GM12864 (cell line): ENCODE results near the gene EVI5L.
"Not testable (repeated sequence)": the region's sequence is repeated elsewhere in the genome, so short reads cannot be mapped to it uniquely, and the experiment has no call there.

Experiments used
- DNase-seq: peaks from one replicate; pipeline ENCODE4 v3.0.0-alpha.2; 2011; ENCODE audit warnings: low read depth
- H3K4me3 ChIP-seq: 2 replicates; pipeline ENCODE4 v1.5.1; 2011; ENCODE audit warnings: mild to moderate bottlenecking, low read depth, low read length, control low read depth
- TF ChIP-seq, protein P1 (sequence below): IDR thresholded peaks from 2 replicates; pipeline ENCODE4 v1.5.1; 2011; ENCODE audit warnings: low read depth, mild to moderate bottlenecking, moderate library complexity, low read length, control low read depth, inconsistent platforms; ENCODE audit errors: missing control alignments

The EVI5L gene

DNA sequence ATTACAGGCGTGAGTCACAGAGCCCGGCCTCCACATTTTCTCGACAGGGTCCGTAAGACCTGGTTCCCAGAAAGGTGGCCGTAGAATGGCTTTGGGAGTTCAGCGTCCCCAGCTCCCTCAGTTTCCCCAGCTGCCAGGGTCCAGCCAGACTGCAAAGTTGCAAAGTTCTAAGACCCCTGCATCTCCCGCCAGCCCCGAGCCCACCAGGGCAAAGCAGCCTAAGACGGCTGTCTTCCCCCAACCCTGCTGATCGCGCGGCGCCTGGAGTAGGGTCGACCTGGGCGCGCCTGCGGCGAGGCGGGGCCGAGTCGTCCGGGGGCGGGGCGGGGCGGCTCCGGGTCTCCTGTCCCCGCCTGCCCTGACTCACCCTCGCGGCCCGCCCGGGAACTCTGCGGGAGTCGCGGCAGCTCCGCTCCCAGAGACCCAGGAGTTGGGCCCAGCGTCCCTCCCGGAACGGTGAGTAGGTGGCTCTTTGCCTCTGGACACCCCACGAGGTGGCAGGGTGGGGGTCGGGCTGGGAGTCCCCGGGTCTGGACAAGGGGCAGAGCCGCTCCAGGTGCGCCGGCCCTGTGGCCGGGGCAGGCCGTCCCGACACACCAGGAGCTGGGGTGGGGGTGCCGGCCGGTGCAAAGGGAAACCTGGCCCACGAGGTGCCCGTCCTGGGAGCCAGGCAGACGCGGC, 58.3 kb downstream of the EVI5L start, which contains the start of gene LRRC8E:
LRRC8E (plus strand) TSS at position 366 of the 681 bp plus-strand sequence. CDS start 7,094 bp downstream, outside the sequence.
- no peak within 1 kb of the TSS for H3K4me3 ChIP-seq
- DNase-seq: no peak
- TF ChIP-seq, protein P1, sequence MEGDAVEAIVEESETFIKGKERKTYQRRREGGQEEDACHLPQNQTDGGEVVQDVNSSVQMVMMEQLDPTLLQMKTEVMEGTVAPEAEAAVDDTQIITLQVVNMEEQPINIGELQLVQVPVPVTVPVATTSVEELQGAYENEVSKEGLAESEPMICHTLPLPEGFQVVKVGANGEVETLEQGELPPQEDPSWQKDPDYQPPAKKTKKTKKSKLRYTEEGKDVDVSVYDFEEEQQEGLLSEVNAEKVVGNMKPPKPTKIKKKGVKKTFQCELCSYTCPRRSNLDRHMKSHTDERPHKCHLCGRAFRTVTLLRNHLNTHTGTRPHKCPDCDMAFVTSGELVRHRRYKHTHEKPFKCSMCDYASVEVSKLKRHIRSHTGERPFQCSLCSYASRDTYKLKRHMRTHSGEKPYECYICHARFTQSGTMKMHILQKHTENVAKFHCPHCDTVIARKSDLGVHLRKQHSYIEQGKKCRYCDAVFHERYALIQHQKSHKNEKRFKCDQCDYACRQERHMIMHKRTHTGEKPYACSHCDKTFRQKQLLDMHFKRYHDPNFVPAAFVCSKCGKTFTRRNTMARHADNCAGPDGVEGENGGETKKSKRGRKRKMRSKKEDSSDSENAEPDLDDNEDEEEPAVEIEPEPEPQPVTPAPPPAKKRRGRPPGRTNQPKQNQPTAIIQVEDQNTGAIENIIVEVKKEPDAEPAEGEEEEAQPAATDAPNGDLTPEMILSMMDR: no peak

DNA sequence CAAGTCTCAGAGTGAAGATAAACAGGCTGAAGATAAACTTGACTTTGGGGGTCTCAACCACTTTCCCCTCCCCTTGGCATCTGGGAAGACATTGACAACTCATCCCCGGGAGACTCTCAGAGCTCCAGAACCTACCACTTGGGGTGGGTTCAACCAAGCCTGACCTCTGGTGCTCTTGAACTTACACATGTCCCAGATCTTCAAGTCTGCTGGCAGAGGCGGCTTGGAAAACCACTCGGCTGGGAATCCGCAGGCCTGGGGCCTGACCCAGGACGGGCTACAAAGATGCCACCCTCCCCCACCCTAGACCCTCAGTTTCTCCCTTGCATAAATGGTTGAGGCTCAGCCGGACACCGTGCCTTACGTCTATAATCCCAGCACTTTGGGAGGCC, 58.8 kb downstream of the EVI5L start:
- DNase-seq: no peak
- TF ChIP-seq, protein P1: no peak
- H3K4me3 ChIP-seq: no peak overlapping the region

DNA sequence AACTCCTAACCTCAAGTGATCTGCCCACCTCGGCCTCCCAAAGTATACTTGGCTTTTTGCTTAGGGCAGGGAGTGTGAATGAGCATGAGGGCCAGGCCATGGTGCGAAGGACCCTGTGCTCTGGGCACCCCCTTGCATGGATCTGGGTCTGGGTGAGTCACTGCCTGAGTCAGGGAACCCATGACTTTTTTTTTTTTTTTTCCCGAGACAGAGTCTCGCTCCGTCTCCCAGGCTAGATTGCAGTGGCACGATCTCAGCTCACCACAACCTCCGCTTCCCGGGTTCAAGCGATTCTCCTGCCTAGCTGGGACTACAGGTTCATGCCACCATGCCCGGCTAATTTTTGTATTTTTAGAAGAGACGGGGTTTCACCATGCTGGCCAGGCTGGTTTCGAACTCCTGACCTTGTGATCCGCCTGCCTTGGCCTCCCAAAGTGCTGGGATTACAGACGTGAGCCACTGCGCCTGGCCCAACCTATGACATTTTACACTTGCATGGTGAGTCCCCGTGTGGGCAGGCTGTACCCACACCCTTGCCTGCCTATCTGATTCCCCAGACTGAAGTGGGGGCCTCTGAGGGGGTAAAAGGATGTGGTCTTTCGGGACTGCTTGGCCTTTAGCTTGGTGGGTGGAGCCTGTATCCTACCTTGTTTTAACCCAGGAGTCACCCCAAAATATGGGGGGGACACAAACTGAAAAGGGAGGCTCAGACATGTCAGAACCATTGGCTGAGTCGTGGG, 63.5 kb downstream of the EVI5L start:
- H3K4me3 ChIP-seq, DNase-seq: not testable (repeated sequence)

DNA sequence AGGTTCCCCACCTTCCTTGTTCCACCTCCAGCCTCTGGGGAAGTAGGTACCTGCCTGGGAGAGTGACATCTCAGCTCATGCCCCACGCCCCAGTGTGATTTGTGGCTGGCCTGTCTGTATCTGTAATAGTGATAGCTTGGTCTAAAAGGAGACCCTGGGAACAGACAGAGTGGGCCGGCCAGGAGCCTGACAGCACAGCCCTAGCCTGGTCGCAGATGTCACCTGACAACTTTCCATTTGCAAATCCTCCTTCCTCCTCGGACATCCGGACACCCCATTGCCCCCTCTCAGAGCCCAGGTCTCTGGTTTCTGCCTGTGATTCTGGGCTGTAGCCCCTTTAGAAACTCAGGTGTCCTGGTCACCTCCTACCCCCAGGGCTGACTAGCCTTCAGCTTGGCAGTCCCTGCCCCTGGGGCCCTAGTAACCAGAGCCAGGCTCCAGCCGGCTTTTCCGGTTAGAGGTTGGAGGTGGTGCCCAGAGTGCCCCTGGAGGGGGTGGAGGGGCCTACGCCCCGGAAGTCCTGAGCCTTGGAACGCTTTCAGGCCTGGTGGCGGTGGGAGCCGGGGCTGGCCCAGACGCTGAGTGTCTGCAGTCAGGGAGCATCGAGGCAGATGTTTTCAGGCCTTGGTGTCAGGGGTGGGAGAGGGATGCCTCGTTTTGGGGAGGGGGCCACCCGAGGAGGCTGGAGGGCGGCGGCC, 64.7 kb downstream of the EVI5L start:
- no peak overlapping the region for H3K4me3 ChIP-seq
- TF ChIP-seq, protein P1: no peak
- no peak for DNase-seq

DNA sequence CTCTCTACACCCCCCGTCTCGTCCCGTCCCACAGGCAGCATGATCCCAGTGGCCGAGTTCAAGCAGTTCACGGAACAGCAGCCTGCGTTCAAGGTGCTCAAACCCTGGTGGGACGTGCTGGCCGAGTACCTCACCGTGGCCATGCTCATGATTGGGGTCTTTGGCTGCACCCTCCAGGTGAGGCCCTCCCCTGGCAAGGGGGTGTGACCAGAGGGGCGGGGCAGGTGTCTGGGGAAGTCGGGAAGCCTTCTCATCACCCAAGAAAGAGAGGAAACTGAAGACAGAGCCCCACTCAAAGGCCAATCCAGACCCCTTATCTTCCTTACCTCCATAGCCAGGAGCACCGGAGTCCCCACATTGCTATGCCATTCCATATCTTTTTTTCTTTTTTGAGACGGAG, 65.5 kb downstream of the EVI5L start:
- H3K4me3 ChIP-seq: no peak overlapping the region
- DNase-seq: no peak
- TF ChIP-seq, protein P1: no peak

DNA sequence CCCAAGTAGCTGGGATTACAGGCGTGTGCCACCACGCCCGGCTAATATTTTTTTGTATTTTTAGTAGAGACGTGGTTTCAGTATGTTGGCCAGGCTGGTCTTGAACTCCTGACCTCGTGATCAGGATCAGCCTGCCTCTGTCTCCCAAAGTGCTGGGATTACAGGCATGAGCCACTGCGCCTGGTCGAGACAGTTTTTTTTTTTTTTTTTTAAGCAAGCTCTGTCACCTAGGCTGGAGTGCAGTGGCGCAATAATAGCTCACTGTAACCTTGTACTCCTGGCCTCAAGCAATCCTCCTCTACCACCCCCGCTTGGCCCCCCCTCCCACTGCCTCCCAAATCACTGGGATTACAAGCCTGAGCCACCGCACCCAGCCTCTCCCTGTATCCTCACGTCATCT, 67.3 kb downstream of the EVI5L start:
- no peak for DNase-seq
- H3K4me3 ChIP-seq: no peak overlapping the region
- TF ChIP-seq, protein P1: no peak

DNA sequence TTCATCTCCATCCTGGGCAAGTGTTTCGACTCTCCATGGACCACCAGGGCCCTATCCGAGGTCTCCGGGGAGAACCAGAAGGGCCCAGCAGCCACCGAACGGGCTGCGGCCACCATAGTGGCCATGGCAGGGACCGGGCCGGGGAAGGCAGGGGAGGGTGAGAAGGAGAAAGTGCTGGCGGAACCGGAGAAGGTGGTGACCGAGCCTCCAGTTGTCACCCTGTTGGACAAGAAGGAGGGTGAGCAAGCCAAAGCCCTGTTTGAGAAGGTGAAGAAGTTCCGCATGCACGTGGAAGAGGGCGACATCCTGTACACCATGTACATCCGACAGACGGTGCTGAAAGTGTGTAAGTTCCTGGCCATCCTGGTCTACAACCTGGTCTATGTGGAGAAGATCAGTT, 68.9 kb downstream of the EVI5L start:
- DNase-seq: no peak
- no peak overlapping the region for H3K4me3 ChIP-seq
- TF ChIP-seq, protein P1: no peak
